GM08714 (cell line): ENCODE data around the gene ACTL9.

Source experiments
- H3K4me3 ChIP-seq: fragments of 200-500 bp; sonication (Bioruptor generic); 2 replicates; pipeline ENCODE4 v1.5.1; 2014; ENCODE audit warnings: mild to moderate bottlenecking, low read length, inconsistent platforms
- ZNF274 ChIP-seq: IDR thresholded peaks from 2 replicates; pipeline ENCODE4 v1.6.1; 2012; ENCODE audit warnings: mild to moderate bottlenecking, low read depth, low read length

ACTL9 gene

GRCh38 chr19:8675066-8675465 is 23.5 kb downstream of the ACTL9 start:
- no peak for TF ChIP-seq ZNF274
- no peak overlapping the region for H3K4me3 ChIP-seq

- H3K4me3 ChIP-seq, result no peak overlapping the region
- TF ChIP-seq ZNF274, result no peak
These were observed 25.2 kb downstream of the ACTL9 start for GRCh38 chr19:8673276-8673891.

- no peak overlapping the region for H3K4me3 ChIP-seq
These were observed 31.7 kb downstream of the ACTL9 start for GRCh38 chr19:8666814-8667405.

GRCh38 chr19:8665468-8666213 is 33.0 kb downstream of the ACTL9 start:
- TF ChIP-seq ZNF274, result no peak
- H3K4me3 ChIP-seq, result no peak overlapping the region

More at GRCh38 chr19:8666814-8667405, 31.7 kb downstream of the ACTL9 start:
- TF ChIP-seq ZNF274, result no peak

- no peak overlapping the region for H3K4me3 ChIP-seq
- no peak for TF ChIP-seq ZNF274
These were observed 33.9 kb downstream of the ACTL9 start for GRCh38 chr19:8664671-8665057.

- TF ChIP-seq ZNF274, result no peak
- no peak overlapping the region for H3K4me3 ChIP-seq
These were observed 34.5 kb downstream of the ACTL9 start for GRCh38 chr19:8663920-8664670.

- TF ChIP-seq ZNF274, result no peak
- H3K4me3 ChIP-seq, result no peak overlapping the region
These were observed 36.3 kb downstream of the ACTL9 start for GRCh38 chr19:8662263-8662662.

GRCh38 chr19:8659905-8660304 is 38.7 kb downstream of the ACTL9 start:
- TF ChIP-seq ZNF274, result no peak
- H3K4me3 ChIP-seq, result no peak overlapping the region

GRCh38 chr19:8657869-8658268 is 40.7 kb downstream of the ACTL9 start:
- H3K4me3 ChIP-seq, result no peak overlapping the region
- no peak for TF ChIP-seq ZNF274

GRCh38 chr19:8655340-8655709 is 43.3 kb downstream of the ACTL9 start:
- H3K4me3 ChIP-seq, result no peak overlapping the region
- no peak for TF ChIP-seq ZNF274

GRCh38 chr19:8654591-8655339 is 43.8 kb downstream of the ACTL9 start:
- H3K4me3 ChIP-seq, result no peak overlapping the region
- no peak for TF ChIP-seq ZNF274

GRCh38 chr19:8648240-8648639 is 50.4 kb downstream of the ACTL9 start:
- no peak for TF ChIP-seq ZNF274
- H3K4me3 ChIP-seq, result no peak overlapping the region
